Effector memory CD4-positive, alpha-beta T cell (primary cell): ENCODE data around the gene XCL1.

Source experiments
- DNase-seq, 3 donors: peaks; one replicate each; pipeline ENCODE4 v3.0.0-alpha.2; 2020
- H3K27ac ChIP-seq: 2 replicates; pipeline ENCODE4 v1.7.0; 2013; ENCODE audit warnings: mild to moderate bottlenecking, low read length, moderate library complexity; ENCODE audit not compliant: insufficient read depth, poor library complexity, severe bottlenecking
- H3K27me3 ChIP-seq: replicated peaks from 2 replicates; pipeline ENCODE4 v1.7.0; 2013; ENCODE audit warnings: mild to moderate bottlenecking, low read length; ENCODE audit not compliant: insufficient read depth, control insufficient read depth, poor library complexity, severe bottlenecking
- H3K36me3 ChIP-seq: 2 replicates; pipeline ENCODE4 v1.7.0; 2013; ENCODE audit warnings: mild to moderate bottlenecking, low read length, moderate library complexity; ENCODE audit not compliant: control insufficient read depth, insufficient read depth
- H3K4me1 ChIP-seq: 2 replicates; pipeline ENCODE4 v1.7.0; 2013; ENCODE audit warnings: low read length, mild to moderate bottlenecking; ENCODE audit not compliant: control insufficient read depth, insufficient read depth, poor library complexity, severe bottlenecking
- H3K4me3 ChIP-seq: 2 replicates; pipeline ENCODE4 v1.7.0; 2013; ENCODE audit warnings: low read length, low read depth, mild to moderate bottlenecking; ENCODE audit not compliant: insufficient read depth, poor library complexity, severe bottlenecking
- H3K9me3 ChIP-seq: 2 replicates; pipeline ENCODE4 v1.7.0; 2013; ENCODE audit warnings: mild to moderate bottlenecking, low read length, moderate library complexity; ENCODE audit not compliant: control insufficient read depth

The XCL1 gene

GRCh38 chr1:168613691-168614231 lies 37.4 kb downstream of the XCL1 start:
- DNase-seq, result no peak
- no peaks in the 10 kb centered on the region for H3K4me1 ChIP-seq
- H3K27me3 ChIP-seq, result no peaks in the 10 kb centered on the region
- no peaks in the 10 kb centered on the region for H3K9me3 ChIP-seq
- no peak overlapping the region for H3K4me3 ChIP-seq
- H3K27ac ChIP-seq, result no peak overlapping the region
- H3K36me3 ChIP-seq, result no peaks in the 10 kb centered on the region

- Histone ChIP-seq H3K4me1 (no peaks in the 10 kb centered on the region), H3K27ac (no peak overlapping the region), H3K4me3 (no peak overlapping the region), H3K27me3 (no peaks in the 10 kb centered on the region), H3K9me3 (no peaks in the 10 kb centered on the region), H3K36me3 (no peaks in the 10 kb centered on the region)
- no peak for DNase-seq
Measured at GRCh38 chr1:168614235-168614634, 37.8 kb downstream of the XCL1 start.

GRCh38 chr1:168615965-168616364 lies 39.6 kb downstream of the XCL1 start:
- H3K27ac ChIP-seq, result no peak overlapping the region
- no peak overlapping the region for H3K4me3 ChIP-seq
- no peaks in the 10 kb centered on the region for H3K36me3 ChIP-seq
- no peaks in the 10 kb centered on the region for H3K27me3 ChIP-seq
- no peaks in the 10 kb centered on the region for H3K9me3 ChIP-seq
- no peak for DNase-seq
- H3K4me1 ChIP-seq, result no peaks in the 10 kb centered on the region

GRCh38 chr1:168617974-168618750 lies 41.8 kb downstream of the XCL1 start:
- DNase-seq, result no peak
- H3K27me3 ChIP-seq, result no peaks in the 10 kb centered on the region
- H3K9me3 ChIP-seq, result no peaks in the 10 kb centered on the region
- H3K27ac ChIP-seq, result no peak overlapping the region
- no peak overlapping the region for H3K4me3 ChIP-seq
- H3K4me1 ChIP-seq, result no peaks in the 10 kb centered on the region
- H3K36me3 ChIP-seq, result no peaks in the 10 kb centered on the region

- Histone ChIP-seq H3K27ac (no peak overlapping the region), H3K36me3 (no peaks in the 10 kb centered on the region)
- no peak for DNase-seq
Measured at GRCh38 chr1:168618886-168619285, 42.5 kb downstream of the XCL1 start.

DNA sequence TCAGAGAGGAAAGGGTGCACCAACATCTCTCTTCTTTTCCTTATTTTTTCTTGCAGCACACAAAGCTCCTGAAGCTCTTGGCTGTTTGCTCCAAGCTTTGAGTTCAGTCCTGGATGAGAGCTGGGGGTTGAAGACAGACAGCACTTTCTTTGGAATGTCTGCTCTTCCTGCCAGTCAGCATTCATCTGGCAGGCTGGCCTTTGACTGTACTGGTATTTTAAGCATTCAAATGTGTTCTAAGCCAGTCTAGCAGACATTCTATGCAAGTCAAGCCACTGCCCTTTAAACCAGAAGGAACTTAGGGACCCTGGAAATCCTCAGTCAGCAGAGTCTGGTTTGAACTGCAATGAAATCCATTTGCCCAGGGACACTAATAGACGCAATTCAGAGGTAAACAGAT lies 45.0 kb downstream of the XCL1 start:
- DNase-seq, result no peak
- Histone ChIP-seq H3K27me3 (no peaks in the 10 kb centered on the region), H3K36me3 (no peaks in the 10 kb centered on the region), H3K9me3 (no peaks in the 10 kb centered on the region), H3K27ac (no peak overlapping the region), H3K4me3 (no peak overlapping the region), H3K4me1 (no peaks in the 10 kb centered on the region)

More at GRCh38 chr1:168618886-168619285, 42.5 kb downstream of the XCL1 start:
- H3K27me3 ChIP-seq, result no peaks in the 10 kb centered on the region
- H3K9me3 ChIP-seq, result no peaks in the 10 kb centered on the region
- H3K4me1 ChIP-seq, result no peaks in the 10 kb centered on the region
- no peak overlapping the region for H3K4me3 ChIP-seq

DNA sequence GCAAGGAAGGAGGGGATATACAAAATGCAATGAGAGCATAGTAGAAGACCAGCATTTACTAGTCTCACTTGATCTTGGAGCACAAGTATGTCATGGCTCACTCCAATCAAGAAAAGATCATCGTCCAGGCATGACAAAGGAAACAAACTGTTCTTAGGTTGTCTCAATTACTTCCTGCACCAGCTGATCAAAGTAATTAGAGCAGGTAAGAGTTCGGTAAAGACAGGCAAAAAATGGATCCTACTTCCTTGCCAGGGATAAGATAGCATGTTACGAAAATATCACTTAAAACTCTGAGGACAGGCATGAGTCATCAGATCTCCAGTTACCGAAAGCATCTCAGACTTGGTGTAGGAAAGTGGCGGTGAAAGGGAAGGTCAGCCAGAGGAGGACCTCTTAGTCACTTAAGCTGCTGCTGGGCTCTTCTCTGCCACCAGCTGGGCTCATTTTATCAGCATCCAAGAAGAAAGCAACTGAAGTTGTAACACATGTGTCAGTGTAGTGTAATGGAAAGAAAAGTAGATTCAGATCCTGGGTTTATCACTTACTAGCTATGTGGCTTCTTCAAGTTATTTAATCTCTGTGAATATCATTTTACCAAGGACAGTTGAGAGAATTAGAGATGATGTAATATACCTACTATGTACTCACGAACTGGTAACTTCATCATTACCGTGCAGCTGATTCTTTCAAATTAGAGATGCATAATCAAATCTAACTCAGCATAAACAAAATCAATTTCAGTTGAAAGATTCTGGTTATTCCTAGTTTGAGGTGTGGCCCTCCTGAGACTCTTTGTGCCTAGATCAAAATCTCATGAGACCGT lies 46.8 kb downstream of the XCL1 start:
- no peaks in the 10 kb centered on the region for H3K36me3 ChIP-seq
- no peak for DNase-seq
- no peak overlapping the region for H3K4me3 ChIP-seq
- no peaks in the 10 kb centered on the region for H3K9me3 ChIP-seq
- H3K27me3 ChIP-seq, result no peaks in the 10 kb centered on the region
- no peaks in the 10 kb centered on the region for H3K4me1 ChIP-seq
- no peak overlapping the region for H3K27ac ChIP-seq

- Histone ChIP-seq H3K4me3 (no peak overlapping the region), H3K27ac (no peak overlapping the region), H3K9me3 (no peaks in the 10 kb centered on the region), H3K4me1 (no peaks in the 10 kb centered on the region), H3K36me3 (no peaks in the 10 kb centered on the region), H3K27me3 (no peaks in the 10 kb centered on the region)
- DNase-seq, result no peak
Measured at GRCh38 chr1:168623831-168624230, 47.4 kb downstream of the XCL1 start.

DNA sequence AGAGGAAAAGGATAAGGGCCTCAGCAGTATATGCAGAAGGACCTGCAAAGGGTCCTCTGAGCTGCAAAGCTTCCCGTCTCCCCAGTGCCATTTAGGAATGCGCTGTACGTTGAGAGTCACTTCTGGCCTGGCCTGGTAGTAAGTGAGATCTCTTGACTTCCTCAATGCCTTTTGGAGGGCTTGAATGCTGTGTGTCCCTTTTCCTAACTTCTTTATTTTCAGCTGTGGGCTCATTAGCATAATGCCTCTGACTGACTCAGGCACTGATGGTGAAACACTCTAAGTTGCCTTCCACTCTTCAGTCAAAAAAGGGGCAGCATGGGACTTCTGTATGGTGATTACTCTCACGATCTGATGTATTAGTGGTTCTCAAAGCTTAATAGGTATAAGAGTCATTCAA lies 49.9 kb downstream of the XCL1 start:
- H3K27me3 ChIP-seq, result no peaks in the 10 kb centered on the region
- H3K9me3 ChIP-seq, result no peaks in the 10 kb centered on the region
- no peaks in the 10 kb centered on the region for H3K4me1 ChIP-seq
- no peaks in the 10 kb centered on the region for H3K36me3 ChIP-seq
- H3K4me3 ChIP-seq, result no peak overlapping the region
- no peak for DNase-seq
- no peak overlapping the region for H3K27ac ChIP-seq

DNA sequence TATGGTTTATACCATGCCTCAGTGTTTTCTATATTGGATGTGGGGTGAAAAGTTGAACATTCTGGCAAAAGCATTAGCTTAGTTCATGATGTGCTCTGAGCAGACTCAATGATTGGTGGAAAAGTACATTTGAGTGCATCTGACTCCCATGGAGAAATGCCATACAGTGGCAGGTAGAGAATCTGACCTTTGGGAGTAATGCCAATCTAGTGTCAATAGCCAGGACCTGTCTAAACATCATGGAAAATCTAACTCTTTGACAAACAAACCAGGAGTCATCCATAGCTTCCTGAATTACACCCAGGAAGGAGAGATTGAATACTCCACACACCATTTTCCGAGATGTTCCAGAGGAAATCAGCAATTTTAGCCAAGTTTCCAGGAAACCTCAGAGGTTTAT lies 51.0 kb downstream of the XCL1 start:
- H3K36me3 ChIP-seq, result no peaks in the 10 kb centered on the region
- H3K27me3 ChIP-seq, result peaks cover 2% of the 10 kb centered on the region
- no peaks in the 10 kb centered on the region for H3K4me1 ChIP-seq
- no peak overlapping the region for H3K27ac ChIP-seq
- no peaks in the 10 kb centered on the region for H3K9me3 ChIP-seq
- no peak overlapping the region for H3K4me3 ChIP-seq
- DNase-seq, result no peak
